NB4 (cell line): ENCODE measurements around the gene YPEL2.

Source experiments
- DNase-seq: peaks from one replicate; pipeline ENCODE4 v3.0.0; 2010; ENCODE audit warnings: low read depth
- H3K4me3 ChIP-seq: one replicate; pipeline ENCODE4 v1.5.1; 2011; ENCODE audit warnings: mild to moderate bottlenecking, low read depth, low read length, moderate library complexity
- MAX ChIP-seq: IDR thresholded peaks from 2 replicates; pipeline ENCODE4 v1.6.1; 2011; ENCODE audit warnings: low read depth, low read length
- MYC ChIP-seq: IDR thresholded peaks from 2 replicates; pipeline ENCODE4 v1.6.1; 2011; ENCODE audit warnings: low read depth, low read length
- POLR2A ChIP-seq: IDR thresholded peaks from 2 replicates; pipeline ENCODE4 v1.6.1; 2011; ENCODE audit warnings: mild to moderate bottlenecking; ENCODE audit not compliant: insufficient read length; ENCODE audit errors: extremely low read depth
- TF ChIP-seq, protein P1 (sequence below): IDR thresholded peaks from one replicate; pipeline ENCODE4 v1.5.1; 2012; ENCODE audit warnings: low read depth, low read length

Gene YPEL2

DNA sequence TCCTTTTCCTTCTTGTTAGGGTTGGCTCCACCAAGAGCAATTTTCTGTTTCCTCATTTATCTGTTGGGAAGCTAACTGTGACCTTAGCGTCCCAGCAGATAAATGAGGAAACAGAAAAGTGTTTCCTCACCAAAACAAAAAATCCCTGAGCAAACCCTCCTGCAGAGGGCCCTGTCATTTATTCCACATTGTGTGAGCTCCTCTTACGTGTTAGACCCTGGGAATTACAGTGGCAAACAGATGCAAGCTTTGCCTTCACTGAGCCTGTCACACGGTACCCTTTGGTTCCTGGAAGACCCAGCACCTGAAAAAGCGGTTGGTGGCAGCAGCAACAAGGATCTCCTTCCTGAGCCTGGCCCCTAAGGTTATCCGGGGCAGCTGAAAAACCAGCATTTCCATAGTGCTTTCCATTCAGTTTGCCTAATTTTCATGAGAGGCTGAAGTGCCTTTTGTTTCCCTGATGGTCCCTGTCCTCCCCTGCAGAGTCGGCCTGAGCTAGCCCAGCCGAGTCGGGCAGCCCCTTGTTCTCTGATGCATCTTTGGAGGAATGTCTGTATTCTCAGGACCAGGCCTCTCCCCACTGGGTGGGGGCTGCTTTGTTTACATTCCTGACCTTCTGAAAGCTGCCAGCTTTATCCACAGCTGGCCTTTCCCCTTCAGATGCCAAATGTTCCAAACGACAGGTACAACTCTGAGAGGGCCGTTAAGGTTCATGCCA is 34.7 kb downstream of the YPEL2 start:
- DNase-seq: peak; percentile 38
- no peak for TF ChIP-seq MAX
- no peak for TF ChIP-seq MYC
- TF ChIP-seq, protein P1, sequence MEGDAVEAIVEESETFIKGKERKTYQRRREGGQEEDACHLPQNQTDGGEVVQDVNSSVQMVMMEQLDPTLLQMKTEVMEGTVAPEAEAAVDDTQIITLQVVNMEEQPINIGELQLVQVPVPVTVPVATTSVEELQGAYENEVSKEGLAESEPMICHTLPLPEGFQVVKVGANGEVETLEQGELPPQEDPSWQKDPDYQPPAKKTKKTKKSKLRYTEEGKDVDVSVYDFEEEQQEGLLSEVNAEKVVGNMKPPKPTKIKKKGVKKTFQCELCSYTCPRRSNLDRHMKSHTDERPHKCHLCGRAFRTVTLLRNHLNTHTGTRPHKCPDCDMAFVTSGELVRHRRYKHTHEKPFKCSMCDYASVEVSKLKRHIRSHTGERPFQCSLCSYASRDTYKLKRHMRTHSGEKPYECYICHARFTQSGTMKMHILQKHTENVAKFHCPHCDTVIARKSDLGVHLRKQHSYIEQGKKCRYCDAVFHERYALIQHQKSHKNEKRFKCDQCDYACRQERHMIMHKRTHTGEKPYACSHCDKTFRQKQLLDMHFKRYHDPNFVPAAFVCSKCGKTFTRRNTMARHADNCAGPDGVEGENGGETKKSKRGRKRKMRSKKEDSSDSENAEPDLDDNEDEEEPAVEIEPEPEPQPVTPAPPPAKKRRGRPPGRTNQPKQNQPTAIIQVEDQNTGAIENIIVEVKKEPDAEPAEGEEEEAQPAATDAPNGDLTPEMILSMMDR: no peak
- H3K4me3 ChIP-seq: no peak overlapping the region

- TF ChIP-seq, protein P1: no peak
- TF ChIP-seq POLR2A (no peak), MAX (no peak), MYC (no peak)
- no peak for DNase-seq
- no peak overlapping the region for H3K4me3 ChIP-seq
Measured at GRCh38 chr17:59366773-59367656, 35.6 kb downstream of the YPEL2 start.

GRCh38 chr17:59367657-59368045 is 36.2 kb downstream of the YPEL2 start:
- DNase-seq: no peak
- TF ChIP-seq MAX: no peak
- TF ChIP-seq, protein P1: no peak
- TF ChIP-seq POLR2A: no peak
- no peak for TF ChIP-seq MYC
- no peak overlapping the region for H3K4me3 ChIP-seq

GRCh38 chr17:59368218-59368857 is 36.9 kb downstream of the YPEL2 start:
- no peak overlapping the region for H3K4me3 ChIP-seq
- DNase-seq: no peak
- no peak for TF ChIP-seq POLR2A
- TF ChIP-seq, protein P1: no peak
- TF ChIP-seq MAX: no peak
- no peak for TF ChIP-seq MYC

GRCh38 chr17:59369031-59369975 is 37.8 kb downstream of the YPEL2 start:
- DNase-seq: no peak
- no peak overlapping the region for H3K4me3 ChIP-seq
- TF ChIP-seq, protein P1: no peak
- TF ChIP-seq MAX (no peak), POLR2A (no peak), MYC (no peak)
